ENCODE results near the gene GLTP. TPM values are rescaled to one million over a fixed set of nuclear protein-coding genes. Genes with fewer than 3 reads are reported as not detected.

The GLTP gene
- total and polyA plus RNA-seq, 2 of the 4 experiments (the other 2 are of a cell fraction), result 34.4 to 58.4 TPM

- H2BK15ac ChIP-seq (ENCODE audit: low read depth, low read length), result no peak overlapping the region
- no peak overlapping the region for H2AK9ac ChIP-seq (replicated peaks; ENCODE audit: low read depth, low read length, poor library complexity)
- H3K27me3 ChIP-seq (ENCODE audit: control insufficient read depth, insufficient read depth, low read length), result no peaks in the 10 kb centered on the region
- DNase-seq, result no peak
- H2BK20ac ChIP-seq (ENCODE audit: low read depth, low read length), result no peak overlapping the region
- POLR2A ChIA-PET (ENCODE audit: unreplicated experiment), result no interaction called here
- WGBS, 2 experiments (ENCODE audit: extremely low coverage in 2 of 2, insufficient read length in 1 of 2), result 100% methylated on average over 2 of the region's 14 CpGs; no CpG with 5 or more reads in 1 of the 2 experiments
- no peaks in the 10 kb centered on the region for H3K9me3 ChIP-seq (ENCODE audit: control insufficient read depth, insufficient read depth, low read length)
- no peak for ATAC-seq (ENCODE audit: low read depth)
- H3K4ac ChIP-seq (ENCODE audit: low read depth, low read length), result no peak overlapping the region
- H2AFZ ChIP-seq (replicated peaks; ENCODE audit: low read length, poor library complexity), result no peak overlapping the region
- no peak overlapping the region for H3K18ac ChIP-seq (ENCODE audit: low read depth, low read length)
- peaks cover 3% of the 10 kb centered on the region for H3K4me1 ChIP-seq (ENCODE audit: control insufficient read depth, insufficient read depth, low read length)
- no peak overlapping the region for H2BK120ac ChIP-seq (ENCODE audit: low read depth, low read length)
- H3K9me1 ChIP-seq (ENCODE audit: insufficient read depth, low read length), result peaks cover 6% of the 10 kb centered on the region
- H3K4me3 ChIP-seq (ENCODE audit: insufficient read depth, low read depth, low read length), result no peak overlapping the region
- intact Hi-C loops (cut with micrococcal nuclease) (no loop called here), dilution Hi-C loops (cut with HindIII; ENCODE audit: low sequenced_read_pairs, unreplicated experiment) (no loop called here), in situ Hi-C loops (cut with MboI; ENCODE audit: low sequenced_read_pairs) (no loop called here)
- H3K27ac ChIP-seq (ENCODE audit: insufficient read depth, low read length), result no peak overlapping the region
- H4K91ac ChIP-seq (ENCODE audit: insufficient read depth, low read depth, low read length), result no peak overlapping the region
- no peak overlapping the region for H4K8ac ChIP-seq (ENCODE audit: low read depth in 2 of 2, low read length in 2 of 2)
- H3K56ac ChIP-seq (ENCODE audit: extremely low read depth, insufficient read depth, low read length), result no peak overlapping the region
- no peak overlapping the region for H2AK5ac ChIP-seq (ENCODE audit: low read depth, low read length)
- H3K23ac ChIP-seq (ENCODE audit: low read depth, low read length), result no peak overlapping the region
- H4K20me1 ChIP-seq (ENCODE audit: insufficient read depth, low read length), result peaks cover 13% of the 10 kb centered on the region; the same call in 1 of the 2 replicates
- no peak overlapping the region for H3K4me2 ChIP-seq (ENCODE audit: low read depth, low read length)
- no TSS peak for BruUV-seq (replicated peaks)
- H3K79me1 ChIP-seq (ENCODE audit: low read depth in 1 of 2, low read length in 2 of 2), result peaks cover 4 to 12% of the 10 kb centered on the region in 2 experiments; a peak in 3 of 4 replicates
- no peak overlapping the region for H3K14ac ChIP-seq (replicated peaks; ENCODE audit: low read depth, low read length)
- H4K5ac ChIP-seq (ENCODE audit: low read depth, low read length), result no peak overlapping the region
- H3K36me3 ChIP-seq (ENCODE audit: control insufficient read depth, insufficient read depth, low read length), result peaks cover 32% of the 10 kb centered on the region
- TF ChIP-seq RAD21 (IDR thresholded peaks at IDR 0.05; ENCODE audit: low read length) (no peak), CHD1 (IDR thresholded peaks at IDR 0.05; ENCODE audit: low read depth, low read length) (no peak), MXI1 (IDR thresholded peaks at IDR 0.05; ENCODE audit: borderline replicate concordance, low read depth, low read length) (no peak), BHLHE40 (IDR thresholded peaks at IDR 0.05; ENCODE audit: low read depth, low read length) (no peak), NFE2L2 (IDR thresholded peaks at IDR 0.05; ENCODE audit: low read depth, low read length) (no peak), FOS (IDR thresholded peaks at IDR 0.05; ENCODE audit: low read depth, low read length) (no peak), RCOR1 (IDR thresholded peaks at IDR 0.05; ENCODE audit: insufficient replicate concordance, low read length) (no peak)
- TF ChIP-seq, protein P1, sequence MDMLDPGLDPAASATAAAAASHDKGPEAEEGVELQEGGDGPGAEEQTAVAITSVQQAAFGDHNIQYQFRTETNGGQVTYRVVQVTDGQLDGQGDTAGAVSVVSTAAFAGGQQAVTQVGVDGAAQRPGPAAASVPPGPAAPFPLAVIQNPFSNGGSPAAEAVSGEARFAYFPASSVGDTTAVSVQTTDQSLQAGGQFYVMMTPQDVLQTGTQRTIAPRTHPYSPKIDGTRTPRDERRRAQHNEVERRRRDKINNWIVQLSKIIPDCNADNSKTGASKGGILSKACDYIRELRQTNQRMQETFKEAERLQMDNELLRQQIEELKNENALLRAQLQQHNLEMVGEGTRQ (IDR thresholded peaks at IDR 0.05; ENCODE audit: low read depth, low read length), result no peak
- TF ChIP-seq, protein P2, sequence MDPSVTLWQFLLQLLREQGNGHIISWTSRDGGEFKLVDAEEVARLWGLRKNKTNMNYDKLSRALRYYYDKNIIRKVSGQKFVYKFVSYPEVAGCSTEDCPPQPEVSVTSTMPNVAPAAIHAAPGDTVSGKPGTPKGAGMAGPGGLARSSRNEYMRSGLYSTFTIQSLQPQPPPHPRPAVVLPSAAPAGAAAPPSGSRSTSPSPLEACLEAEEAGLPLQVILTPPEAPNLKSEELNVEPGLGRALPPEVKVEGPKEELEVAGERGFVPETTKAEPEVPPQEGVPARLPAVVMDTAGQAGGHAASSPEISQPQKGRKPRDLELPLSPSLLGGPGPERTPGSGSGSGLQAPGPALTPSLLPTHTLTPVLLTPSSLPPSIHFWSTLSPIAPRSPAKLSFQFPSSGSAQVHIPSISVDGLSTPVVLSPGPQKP (IDR thresholded peaks at IDR 0.05; ENCODE audit: borderline replicate concordance, low read depth, low read length), result no peak
- no peak overlapping the region for H3K9ac ChIP-seq (ENCODE audit: low read depth, low read length)
- H2BK5ac ChIP-seq (ENCODE audit: low read depth, low read length, poor library complexity, severe bottlenecking), result no peak overlapping the region
- CTCF ChIA-PET, result interaction anchor here (0.9 kb wide), 1 partner anchor 10 kb away, joined by 3 read pairs; no protein-coding TSS in a partner anchor
Observed at GRCh38 chr12:109855377-109855776, 25.0 kb downstream of the GLTP start.
